Ishikawa (cell line): ENCODE results near the gene STAMBP.
"Not testable (repeated sequence)": the region's sequence is repeated elsewhere in the genome, so short reads cannot be mapped to it uniquely, and the experiment has no call there.

ENCODE experiments used
- CEBPB ChIP-seq: IDR thresholded peaks from 2 replicates; pipeline ENCODE4 v1.6.1; 2012
- CREB1 ChIP-seq: IDR thresholded peaks from 2 replicates; pipeline ENCODE4 v1.6.1; 2012; ENCODE audit warnings: low read depth
- EGR1 ChIP-seq: IDR thresholded peaks from 2 replicates; pipeline ENCODE4 v1.6.1; 2012
- EP300 ChIP-seq: IDR thresholded peaks from 2 replicates; pipeline ENCODE4 v1.6.1; 2012; ENCODE audit warnings: borderline replicate concordance
- FOXM1 ChIP-seq: IDR thresholded peaks from 2 replicates; pipeline ENCODE4 v1.6.1; 2012; ENCODE audit warnings: low read depth, borderline replicate concordance
- NFIC ChIP-seq: IDR thresholded peaks from 2 replicates; pipeline ENCODE4 v1.6.1; 2012
- RAD21 ChIP-seq: IDR thresholded peaks from 2 replicates; pipeline ENCODE4 v1.6.1; 2012; ENCODE audit warnings: low read depth
- TAF1 ChIP-seq: IDR thresholded peaks from 2 replicates; pipeline ENCODE4 v1.6.1; 2012; ENCODE audit warnings: low read depth, mild to moderate bottlenecking
- TCF12 ChIP-seq: IDR thresholded peaks from 2 replicates; pipeline ENCODE4 v1.6.1; 2012; ENCODE audit warnings: low read depth
- TEAD4 ChIP-seq: IDR thresholded peaks from 2 replicates; pipeline ENCODE4 v1.6.1; 2012
- YY1 ChIP-seq: IDR thresholded peaks from 2 replicates; pipeline ENCODE4 v1.6.1; 2012; ENCODE audit warnings: low read depth
- ZBTB7A ChIP-seq: IDR thresholded peaks from 2 replicates; pipeline ENCODE4 v1.6.1; 2012; ENCODE audit warnings: low read depth
- TF ChIP-seq, protein P1 (sequence below): IDR thresholded peaks from 2 replicates; pipeline ENCODE4 v1.6.1; 2012
- TF ChIP-seq, protein P2 (sequence below): IDR thresholded peaks from 2 replicates; pipeline ENCODE4 v1.6.1; 2012; ENCODE audit warnings: low read depth, mild to moderate bottlenecking
- TF ChIP-seq, protein P3 (sequence below): IDR thresholded peaks from 2 replicates; pipeline ENCODE4 v1.6.1; 2012

The STAMBP gene

DNA sequence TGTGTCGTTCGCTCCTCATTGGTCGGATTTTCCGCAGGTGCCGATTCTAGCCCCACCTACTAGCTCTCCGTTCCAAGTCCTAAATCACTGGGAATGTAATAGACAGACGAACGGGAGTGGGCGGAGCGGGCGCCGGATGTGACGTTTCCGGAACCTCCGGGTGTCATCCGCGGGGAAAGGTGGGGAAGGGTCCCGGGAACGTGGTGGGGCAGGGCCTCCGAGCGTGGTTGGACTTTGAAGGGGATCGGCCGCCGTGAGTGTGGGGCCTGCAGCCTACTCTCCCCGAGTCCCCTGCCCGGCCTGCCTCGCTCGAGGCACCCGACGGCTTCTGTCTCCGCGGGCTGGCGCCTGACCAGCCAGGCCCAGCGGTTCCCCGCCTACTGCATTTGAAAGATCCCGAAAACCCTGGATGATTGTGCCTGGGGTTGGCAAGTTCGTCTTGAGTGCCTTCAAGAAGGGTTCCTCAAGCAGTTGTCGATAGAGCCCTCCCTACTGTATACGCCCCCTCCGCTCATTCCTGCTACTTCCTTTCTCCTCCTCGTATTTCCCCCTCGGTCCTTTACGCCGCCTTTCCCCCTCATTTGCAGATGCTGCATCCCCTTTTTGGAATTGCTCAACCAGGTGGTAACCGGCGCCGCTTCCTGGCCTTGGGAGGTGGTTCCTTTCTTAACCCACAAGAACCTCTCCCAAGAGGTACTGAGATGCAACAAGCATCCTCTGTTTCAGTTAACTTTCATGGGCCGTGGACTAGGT lies at the start of gene STAMBP:
STAMBP (plus strand) TSS at position 144 of the 753 bp plus-strand sequence. CDS start 1,896 bp downstream, outside the sequence.
- TF ChIP-seq, protein P1, sequence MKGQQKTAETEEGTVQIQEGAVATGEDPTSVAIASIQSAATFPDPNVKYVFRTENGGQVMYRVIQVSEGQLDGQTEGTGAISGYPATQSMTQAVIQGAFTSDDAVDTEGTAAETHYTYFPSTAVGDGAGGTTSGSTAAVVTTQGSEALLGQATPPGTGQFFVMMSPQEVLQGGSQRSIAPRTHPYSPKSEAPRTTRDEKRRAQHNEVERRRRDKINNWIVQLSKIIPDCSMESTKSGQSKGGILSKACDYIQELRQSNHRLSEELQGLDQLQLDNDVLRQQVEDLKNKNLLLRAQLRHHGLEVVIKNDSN, result peak; percentile 69
- peak; percentile 89 for TF ChIP-seq ZBTB7A
- no peak for TF ChIP-seq RAD21
- TF ChIP-seq CEBPB, result no peak
- TF ChIP-seq YY1, result peak; percentile 97
- peak; percentile 66 for TF ChIP-seq TAF1
- TF ChIP-seq EP300, result no peak
- no peak for TF ChIP-seq FOXM1
- TF ChIP-seq EGR1, result peak; percentile 46; the same call in 1 of the 2 replicates
- TF ChIP-seq, protein P2, sequence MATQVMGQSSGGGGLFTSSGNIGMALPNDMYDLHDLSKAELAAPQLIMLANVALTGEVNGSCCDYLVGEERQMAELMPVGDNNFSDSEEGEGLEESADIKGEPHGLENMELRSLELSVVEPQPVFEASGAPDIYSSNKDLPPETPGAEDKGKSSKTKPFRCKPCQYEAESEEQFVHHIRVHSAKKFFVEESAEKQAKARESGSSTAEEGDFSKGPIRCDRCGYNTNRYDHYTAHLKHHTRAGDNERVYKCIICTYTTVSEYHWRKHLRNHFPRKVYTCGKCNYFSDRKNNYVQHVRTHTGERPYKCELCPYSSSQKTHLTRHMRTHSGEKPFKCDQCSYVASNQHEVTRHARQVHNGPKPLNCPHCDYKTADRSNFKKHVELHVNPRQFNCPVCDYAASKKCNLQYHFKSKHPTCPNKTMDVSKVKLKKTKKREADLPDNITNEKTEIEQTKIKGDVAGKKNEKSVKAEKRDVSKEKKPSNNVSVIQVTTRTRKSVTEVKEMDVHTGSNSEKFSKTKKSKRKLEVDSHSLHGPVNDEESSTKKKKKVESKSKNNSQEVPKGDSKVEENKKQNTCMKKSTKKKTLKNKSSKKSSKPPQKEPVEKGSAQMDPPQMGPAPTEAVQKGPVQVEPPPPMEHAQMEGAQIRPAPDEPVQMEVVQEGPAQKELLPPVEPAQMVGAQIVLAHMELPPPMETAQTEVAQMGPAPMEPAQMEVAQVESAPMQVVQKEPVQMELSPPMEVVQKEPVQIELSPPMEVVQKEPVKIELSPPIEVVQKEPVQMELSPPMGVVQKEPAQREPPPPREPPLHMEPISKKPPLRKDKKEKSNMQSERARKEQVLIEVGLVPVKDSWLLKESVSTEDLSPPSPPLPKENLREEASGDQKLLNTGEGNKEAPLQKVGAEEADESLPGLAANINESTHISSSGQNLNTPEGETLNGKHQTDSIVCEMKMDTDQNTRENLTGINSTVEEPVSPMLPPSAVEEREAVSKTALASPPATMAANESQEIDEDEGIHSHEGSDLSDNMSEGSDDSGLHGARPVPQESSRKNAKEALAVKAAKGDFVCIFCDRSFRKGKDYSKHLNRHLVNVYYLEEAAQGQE, result no peak
- TF ChIP-seq TEAD4, result peak; percentile 5; the same call in 1 of the 2 replicates
- peak; percentile 85 for TF ChIP-seq CREB1
- TF ChIP-seq, protein P3, sequence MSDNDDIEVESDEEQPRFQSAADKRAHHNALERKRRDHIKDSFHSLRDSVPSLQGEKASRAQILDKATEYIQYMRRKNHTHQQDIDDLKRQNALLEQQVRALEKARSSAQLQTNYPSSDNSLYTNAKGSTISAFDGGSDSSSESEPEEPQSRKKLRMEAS, result peak; percentile 78
- peak; percentile 44; the same call in 1 of the 2 replicates for TF ChIP-seq TCF12
- TF ChIP-seq NFIC, result 0 out of 2 replicates have a peak, but pooled peaks have one; percentile 48

DNA sequence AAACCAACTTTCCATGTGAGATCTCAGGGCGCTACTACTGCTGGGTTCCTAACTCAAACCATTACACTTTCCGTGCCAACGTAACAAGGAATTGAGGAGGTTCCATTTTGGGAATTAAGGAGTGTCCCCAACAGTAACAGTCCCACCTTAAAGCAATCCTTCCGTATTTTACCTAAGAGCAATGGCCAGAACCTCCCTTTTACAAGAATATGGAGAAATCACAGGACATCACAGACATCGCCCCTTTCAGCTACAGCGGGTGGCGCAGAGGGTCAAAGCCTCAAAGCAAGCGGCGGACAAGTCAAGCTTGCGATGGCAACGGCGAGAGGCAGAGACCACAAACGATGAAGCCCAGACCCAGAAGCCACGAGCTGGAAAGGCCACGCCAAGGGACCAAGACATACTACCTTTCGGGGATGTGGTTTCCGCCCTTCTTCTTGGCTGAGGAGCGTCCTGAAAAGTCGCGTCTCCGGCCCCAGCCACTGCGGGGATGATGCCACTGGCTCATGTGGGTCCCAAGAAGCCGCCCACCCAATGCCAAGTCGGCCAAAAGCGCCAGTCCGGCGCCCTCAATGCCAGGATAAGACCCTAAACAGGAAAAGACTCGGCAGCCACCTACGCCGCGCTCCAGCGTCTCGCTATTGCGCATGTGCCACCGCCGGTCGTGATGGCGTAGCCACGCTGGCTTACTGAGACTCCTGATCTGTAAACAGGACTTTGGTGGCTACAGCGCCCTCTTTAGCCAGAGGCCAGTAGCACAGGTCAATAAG lies 49.1 kb upstream of the STAMBP start, which contains the start of gene DUSP11:
DUSP11 (minus strand) TSS at position 637 of the 770 bp plus-strand sequence; CDS start at position 508, 129 bp downstream.
- TF ChIP-seq, protein P1, result peak; percentile 45; the same call in 1 of the 2 replicates
- TF ChIP-seq RAD21 (peak; percentile 58), CREB1 (no peak), TAF1 (peak; percentile 73), EP300 (0 out of 2 replicates have a peak, but pooled peaks have one; percentile 19), TEAD4 (0 out of 2 replicates have a peak, but pooled peaks have one; percentile 27), YY1 (peak; percentile 78), ZBTB7A (no peak), CEBPB (no peak), TCF12 (no peak), FOXM1 (no peak), EGR1 (0 out of 2 replicates have a peak, but pooled peaks have one; percentile 25), NFIC (no peak)
- TF ChIP-seq, protein P3, result peak; percentile 83
- TF ChIP-seq, protein P2, result no peak

DNA sequence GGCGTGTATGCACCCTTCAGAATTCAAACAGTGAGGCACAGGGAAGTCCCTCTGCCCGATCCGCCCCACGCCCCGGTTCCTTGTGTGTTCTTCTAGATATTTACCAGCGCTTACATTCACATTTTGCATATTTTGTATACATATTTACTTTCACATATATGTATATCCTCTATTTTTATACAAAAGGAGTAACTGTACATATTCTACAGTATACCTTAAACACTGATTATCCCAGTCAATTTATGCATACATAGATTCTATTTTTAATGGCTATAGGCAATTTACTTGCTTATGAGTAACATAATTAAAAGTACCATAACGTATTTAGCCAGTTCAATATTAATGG lies 48.6 kb upstream of the STAMBP start:
- TF ChIP-seq TCF12 (no peak), CREB1 (no peak), CEBPB (no peak), FOXM1 (no peak), ZBTB7A (no peak), EGR1 (no peak), RAD21 (no peak)
- TF ChIP-seq, protein P3, result no peak

DNA sequence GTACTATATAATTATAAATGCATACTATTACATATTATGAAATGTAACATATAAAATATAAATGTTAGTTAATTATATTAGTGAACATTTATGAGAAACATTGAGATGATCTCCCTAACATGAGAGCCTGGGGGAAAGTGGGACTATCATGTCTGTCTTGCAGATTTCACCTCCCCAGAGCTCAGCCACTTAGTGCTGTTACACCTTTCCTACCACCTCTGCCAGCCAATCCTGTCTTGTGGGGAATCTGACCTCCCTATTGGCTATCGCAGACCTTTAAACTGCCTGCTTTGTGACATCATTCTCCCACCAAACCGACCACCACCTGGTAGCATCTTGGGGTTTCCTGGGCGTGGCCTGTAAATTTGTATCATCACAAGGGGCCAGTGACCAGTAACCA lies 44.9 kb upstream of the STAMBP start, which contains the start of gene C2orf78:
C2orf78 (plus strand) TSS at position 301 of the 400 bp plus-strand sequence. CDS start 127 bp downstream, outside the sequence.
- TF ChIP-seq YY1, NFIC, RAD21: not testable (repeated sequence)

DNA sequence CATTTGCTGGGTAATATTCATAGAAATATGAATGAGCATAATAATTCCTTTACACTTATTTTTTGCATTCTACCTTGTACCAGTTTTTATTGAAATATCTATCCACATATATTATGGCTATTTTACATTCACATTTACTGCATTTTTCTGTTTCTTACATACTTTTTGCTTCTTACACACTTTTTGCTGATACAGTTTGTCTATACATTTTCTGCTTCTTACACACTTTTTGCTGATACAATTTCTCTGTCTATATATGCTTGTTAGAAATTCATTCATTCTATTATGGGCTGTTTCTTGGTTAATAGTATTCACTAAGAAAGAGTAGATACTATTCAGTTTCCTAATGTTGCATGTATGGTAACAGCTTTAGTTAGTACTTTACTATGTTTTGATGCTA lies 16.9 kb upstream of the STAMBP start:
- TF ChIP-seq YY1 (no peak), TCF12 (no peak), RAD21 (no peak), EP300 (no peak), FOXM1 (no peak), TEAD4 (no peak), CREB1 (no peak), EGR1 (no peak), TAF1 (no peak), ZBTB7A (no peak), CEBPB (no peak), NFIC (no peak)
- TF ChIP-seq, protein P3, result no peak
- TF ChIP-seq, protein P1, result no peak
- TF ChIP-seq, protein P2, result no peak
